ENCODE measurements around the gene SRGAP1.

The SRGAP1 gene

GRCh38 chr12:63911341-63911740 lies 66.8 kb downstream of the SRGAP1 start:
- DNase-seq, result no peak

DNA sequence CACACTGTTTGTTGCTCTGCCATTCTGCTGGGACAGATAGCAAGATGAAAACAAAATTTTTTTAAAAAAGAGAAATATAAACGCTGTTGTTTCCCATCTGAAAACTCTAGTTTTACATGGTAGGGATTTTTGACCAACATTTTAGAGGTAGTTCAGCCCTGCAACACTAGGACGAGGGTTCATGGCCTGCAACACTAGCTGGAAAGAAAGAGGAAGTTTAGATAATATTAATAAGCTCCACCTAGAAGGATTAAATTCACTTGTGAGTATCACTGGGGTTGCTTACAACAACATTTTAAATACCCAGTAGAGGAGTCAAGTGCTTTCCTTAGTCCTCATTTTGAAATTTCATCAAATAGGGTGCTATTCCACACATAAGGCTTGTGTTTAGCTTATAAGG lies 68.2 kb downstream of the SRGAP1 start:
- DNase-seq, result no peak

- no peak for DNase-seq
Observed at GRCh38 chr12:63913929-63914328, 69.4 kb downstream of the SRGAP1 start.

GRCh38 chr12:63915105-63915800 lies 70.8 kb downstream of the SRGAP1 start:
- DNase-seq, result no peak

DNA sequence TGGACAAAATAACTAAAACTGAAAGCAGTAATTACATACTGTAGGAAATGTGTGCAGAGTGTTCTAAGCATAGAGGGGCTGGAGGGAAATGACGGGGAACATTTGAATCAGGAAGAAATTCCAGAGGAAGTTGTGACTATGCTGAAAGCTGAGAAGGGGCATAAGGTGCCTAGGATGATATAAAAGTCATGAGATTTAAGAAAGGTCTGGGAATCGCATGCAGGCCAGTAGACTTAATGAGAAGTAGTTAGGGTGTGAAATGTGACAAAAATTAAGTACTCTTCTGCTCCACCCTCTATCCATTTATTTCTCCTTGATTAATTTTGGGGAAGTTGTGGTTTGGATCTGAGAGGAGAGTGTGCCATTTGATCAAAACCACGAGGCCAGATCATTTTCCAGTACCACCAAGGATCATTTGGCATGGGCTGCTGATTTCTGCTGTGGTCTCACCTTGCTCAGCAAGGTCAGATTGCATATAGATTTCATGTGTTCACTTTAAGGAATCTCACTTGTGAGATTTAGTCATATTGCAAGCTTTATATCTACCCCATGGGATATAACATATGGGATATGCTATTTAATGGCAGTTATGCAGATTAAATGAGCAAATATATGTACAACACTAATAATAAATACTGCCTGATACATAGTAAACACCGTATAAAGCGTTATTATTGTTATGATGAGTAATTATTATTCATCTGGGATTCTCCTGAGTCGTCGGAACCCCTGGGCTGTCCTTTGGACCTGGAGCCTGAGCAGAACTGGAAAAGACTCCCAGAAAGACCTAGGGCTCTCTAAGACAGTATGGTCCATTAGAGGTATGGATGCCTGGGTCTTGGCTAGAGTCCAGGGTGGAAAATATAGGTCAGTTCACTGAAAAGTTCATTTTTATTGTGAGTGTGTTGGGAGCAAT lies 72.3 kb downstream of the SRGAP1 start:
- no peak for DNase-seq

DNA sequence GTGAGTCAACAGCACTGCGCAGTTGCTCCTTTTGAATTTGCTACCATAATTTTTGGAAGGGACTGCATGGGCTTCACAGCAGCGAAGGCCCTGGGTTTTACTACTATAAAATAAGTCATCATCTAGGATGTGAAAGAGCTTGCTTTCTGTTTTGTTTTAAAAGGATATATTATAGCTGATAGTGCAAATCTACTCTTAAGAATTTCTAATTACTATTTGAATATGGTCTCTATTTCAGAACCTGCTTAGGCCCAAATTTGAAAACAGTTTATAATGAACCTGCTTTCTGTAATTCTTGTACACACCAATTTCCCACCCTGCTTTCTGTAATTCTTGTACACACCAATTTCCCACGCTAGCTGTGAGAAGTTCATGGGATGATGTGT lies 73.0 kb downstream of the SRGAP1 start:
- no peak for DNase-seq

DNA sequence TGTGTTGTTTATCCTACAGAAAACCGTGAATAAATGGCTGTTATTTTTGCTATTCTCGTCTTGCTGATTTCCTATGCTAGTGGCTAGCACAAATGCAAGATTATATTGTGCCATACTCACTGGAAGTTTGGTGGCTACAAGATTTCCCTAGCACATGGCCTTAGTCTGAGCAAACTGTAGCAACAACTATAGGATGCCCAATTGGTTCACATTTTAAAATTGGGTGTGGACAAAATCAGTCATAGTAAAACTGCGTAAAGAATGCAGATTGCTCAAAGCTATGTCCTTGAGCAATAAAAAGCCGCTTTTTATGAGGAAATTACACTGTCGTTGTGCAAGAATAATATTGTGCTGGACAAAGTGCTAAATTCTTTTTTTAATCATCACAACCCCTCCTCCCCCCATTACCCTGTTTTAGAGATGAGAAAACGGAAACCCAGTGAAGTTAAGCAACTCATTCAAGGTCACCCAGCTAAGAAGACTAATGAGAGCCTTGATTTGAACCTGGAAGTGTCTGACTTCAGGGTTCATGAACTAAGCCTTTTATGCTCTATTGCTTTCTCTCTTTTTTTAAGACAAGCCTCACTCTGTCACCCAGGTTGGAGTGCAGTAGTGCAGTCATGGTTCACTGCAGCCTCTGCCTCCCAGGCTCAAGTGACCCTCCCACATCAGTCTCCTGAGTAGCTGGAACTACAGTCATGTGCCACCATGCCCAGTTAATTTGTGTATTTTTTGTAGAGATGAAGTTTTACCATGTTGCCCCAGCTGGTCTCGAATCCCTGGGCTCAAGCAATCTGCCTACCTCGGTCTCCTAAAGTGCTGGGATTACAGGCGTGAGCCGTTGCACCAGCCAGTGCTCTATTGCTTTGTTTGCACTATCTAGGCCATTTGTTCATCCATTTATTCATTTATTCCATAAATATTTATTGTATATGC lies 73.6 kb downstream of the SRGAP1 start:
- DNase-seq, result no peak

- no peak for DNase-seq
Observed at GRCh38 chr12:63918800-63919300, 74.3 kb downstream of the SRGAP1 start.

DNA sequence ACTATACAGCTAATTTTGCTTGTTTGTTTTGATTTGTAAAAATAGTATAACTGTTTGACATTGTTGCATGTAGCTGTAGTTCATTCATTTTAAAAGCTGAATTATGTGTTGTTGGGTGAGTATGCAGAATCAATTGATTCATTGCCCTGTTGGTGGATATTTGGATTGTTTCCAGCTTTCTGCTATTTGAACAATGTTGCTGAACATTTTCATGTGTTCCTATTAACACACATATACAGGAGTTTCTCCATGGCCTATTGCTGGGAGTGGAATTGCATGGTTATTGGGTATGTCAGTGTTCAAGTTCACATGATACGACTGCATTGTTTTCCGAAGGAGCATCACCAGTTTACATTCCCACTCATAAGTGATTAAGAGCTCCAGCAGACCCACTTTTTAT lies 75.3 kb downstream of the SRGAP1 start:
- no peak for DNase-seq

DNA sequence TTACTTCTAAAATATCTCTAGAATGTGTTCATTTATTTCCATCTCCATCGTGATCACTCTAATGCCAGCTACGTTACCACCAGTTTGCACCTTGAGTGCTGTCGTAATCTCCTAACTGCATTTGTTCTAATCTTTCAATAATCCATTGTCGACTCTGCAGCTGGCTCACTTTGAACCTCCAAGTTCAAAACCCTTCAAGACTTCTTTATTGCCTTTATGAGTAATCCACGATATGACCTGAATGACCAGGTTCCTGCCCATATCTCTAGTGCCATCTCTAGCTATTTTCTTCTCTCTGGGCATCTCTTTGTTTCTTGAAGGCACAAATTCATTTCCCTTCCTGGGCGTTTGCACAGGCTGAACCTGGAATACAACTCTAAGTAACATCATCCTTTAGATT lies 76.7 kb downstream of the SRGAP1 start:
- DNase-seq, result no peak

DNA sequence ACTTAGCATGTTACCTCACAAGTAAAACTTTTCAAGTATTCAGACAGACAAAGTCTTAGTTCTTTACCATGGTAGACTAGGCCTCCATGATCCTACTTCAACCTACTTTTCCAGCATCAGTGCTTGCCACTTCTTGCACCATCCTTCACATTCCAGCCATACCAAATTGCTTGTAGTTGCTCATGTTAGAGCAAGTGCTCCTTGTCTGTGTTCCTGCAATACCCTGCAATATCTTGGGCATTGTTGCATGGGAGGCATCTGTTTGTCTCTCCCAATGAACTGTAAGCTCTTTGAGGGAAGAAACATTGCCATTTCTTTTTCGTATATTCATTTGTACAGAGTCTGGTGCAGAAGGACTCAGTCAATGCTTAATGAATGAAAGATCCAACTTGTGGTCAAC lies 78.0 kb downstream of the SRGAP1 start:
- DNase-seq, result no peak

- no peak for DNase-seq
Observed at GRCh38 chr12:63924781-63925180, 80.3 kb downstream of the SRGAP1 start.

DNA sequence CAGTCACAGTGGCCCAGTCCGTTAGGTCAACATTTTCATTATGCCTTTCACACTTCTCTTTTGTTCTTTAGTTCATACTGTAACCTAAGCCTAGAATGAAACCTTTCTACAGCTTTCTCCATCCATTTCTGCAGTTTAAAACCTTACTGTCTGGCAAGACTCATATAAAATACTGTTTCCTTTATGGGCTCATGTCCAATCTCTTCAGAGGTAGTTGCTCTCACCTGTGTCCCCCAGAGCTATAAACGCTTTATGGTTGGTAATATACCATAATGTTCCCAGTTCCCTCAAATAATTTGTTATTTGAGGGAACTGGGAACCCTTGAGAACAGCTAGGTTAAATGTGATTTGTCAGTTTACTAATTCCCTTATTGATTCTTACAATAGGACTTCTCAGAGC lies 83.0 kb downstream of the SRGAP1 start:
- DNase-seq, result no peak

DNA sequence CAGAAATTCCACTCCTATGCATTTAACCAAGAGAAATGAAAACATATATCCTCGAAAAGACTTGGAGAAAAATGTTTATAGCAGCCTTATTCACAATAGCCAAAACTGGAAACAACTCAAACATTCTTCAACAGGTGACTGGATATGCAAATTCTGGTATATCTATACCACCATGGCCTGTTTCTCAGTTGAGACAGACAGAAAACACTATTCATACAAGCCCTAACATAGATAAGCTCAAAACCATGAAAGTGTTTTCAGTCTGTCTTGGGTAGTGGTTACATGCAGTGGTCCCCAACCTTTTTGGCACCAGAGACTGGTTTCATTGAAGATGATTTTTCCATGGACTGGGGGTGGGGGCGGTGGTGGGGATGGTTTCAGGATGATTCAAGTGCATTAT lies 83.8 kb downstream of the SRGAP1 start:
- no peak for DNase-seq

GRCh38 chr12:63929426-63929825 lies 84.9 kb downstream of the SRGAP1 start:
- DNase-seq, result no peak

- no peak for DNase-seq
Observed at GRCh38 chr12:63930971-63931370, 86.5 kb downstream of the SRGAP1 start.

- no peak for DNase-seq
Observed at GRCh38 chr12:63931703-63932102, 87.2 kb downstream of the SRGAP1 start.

GRCh38 chr12:63934936-63935335 lies 90.4 kb downstream of the SRGAP1 start:
- no peak for DNase-seq

GRCh38 chr12:63935361-63935760 lies 90.9 kb downstream of the SRGAP1 start:
- no peak for DNase-seq

GRCh38 chr12:63937378-63938316 lies 93.1 kb downstream of the SRGAP1 start:
- no peak for DNase-seq

DNA sequence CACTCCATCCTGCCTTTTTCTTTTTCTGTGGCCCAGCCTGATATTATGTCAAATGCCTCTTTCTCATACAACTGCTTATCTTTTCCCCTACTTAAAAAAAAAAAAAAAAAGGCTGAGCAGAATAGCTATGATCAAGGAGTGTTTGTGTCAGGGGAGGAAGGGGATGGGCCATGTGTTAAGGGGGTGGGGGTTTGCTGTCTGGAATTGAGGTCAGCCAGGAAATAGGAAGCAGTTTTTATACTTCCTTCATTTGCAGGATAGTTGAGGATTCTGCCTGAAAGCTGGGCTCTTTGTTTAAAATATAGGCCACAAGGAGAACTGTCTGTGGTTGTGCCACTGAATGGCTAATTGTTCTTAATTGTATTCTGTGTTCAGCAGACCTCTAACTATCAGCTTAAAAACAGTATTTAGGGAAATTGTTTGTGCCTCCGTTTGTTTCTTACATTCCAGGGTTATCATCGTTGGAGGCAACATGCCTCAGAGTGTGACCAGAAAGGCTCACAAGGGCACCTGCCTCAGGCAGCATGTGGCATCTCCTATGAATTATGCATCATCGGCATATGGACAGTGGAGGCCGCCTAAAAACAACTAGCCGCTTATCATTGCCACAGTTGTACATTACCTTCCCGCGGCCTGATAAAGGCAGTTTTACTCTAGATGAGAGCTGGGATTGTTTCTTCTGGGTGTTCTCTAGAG lies 96.0 kb downstream of the SRGAP1 start:
- no peak for DNase-seq

Data from NCI-H345 (cell line).